HG03558 (cell line): Measurements from ENCODE around the gene SRSF12.
"Not testable (repeated sequence)": the region's sequence is repeated elsewhere in the genome, so short reads cannot be mapped to it uniquely, and the experiment has no call there.

Source experiments
- ATAC-seq: cut with Tn5 transposase; IDR thresholded peaks from one replicate; pipeline ENCODE4 v1.9.1; 2021; ENCODE audit warnings: moderate number of reproducible peaks; ENCODE audit not compliant: unreplicated experiment; ENCODE audit errors: extremely low read depth

Gene SRSF12

DNA sequence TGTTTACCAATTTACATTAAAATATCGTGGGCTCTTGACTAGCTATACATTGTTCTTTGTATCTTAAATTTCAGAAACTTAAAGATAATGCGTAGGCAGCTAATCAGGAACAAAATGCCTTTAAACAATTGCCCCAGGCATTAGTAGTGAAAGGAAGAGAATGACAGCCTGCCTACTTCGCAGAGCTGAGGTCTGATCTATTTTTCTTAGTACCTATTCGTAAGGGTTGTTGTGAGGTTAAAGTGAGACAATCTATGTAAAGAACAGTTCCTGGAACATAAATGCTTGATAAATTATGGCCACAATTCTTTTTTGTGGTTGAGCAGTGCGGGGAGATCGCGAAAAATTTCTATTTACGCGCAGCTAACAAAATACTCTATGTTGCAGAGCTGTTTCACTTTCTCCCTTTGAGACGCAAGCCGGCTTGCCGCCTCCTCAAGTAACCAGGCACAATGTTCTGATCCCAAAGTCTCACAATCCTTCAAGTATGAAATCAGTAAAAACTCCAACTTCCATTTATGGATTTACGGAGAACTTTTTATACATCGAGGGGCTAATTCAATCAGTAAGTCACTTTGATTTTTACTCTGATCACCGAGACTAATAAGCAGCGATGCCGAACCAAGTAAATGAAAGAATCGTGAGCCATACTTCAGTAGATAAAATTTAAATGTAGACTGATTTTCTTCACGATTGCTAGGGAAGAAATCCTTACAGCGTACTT lies 38.2 kb downstream of the SRSF12 start:
- no peak for ATAC-seq

DNA sequence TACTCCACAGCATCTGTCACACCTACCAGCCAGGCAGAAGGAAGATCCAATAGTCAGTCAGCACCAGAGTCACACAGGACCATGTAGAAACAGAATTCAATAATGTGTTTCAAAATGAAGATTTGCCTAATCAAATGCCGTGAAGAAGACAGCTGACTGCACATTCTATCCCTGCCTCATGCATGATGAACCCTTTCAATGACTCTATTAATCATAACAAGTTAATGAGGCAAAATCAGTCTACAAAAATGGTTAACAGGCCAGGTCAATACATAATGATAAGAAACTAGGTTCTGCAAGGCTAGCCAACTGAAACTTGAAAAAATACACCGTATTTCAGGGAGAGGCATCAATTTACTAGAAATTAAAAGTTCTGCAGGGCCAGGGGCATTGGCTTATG lies 44.0 kb downstream of the SRSF12 start:
- ATAC-seq, result no peak

DNA sequence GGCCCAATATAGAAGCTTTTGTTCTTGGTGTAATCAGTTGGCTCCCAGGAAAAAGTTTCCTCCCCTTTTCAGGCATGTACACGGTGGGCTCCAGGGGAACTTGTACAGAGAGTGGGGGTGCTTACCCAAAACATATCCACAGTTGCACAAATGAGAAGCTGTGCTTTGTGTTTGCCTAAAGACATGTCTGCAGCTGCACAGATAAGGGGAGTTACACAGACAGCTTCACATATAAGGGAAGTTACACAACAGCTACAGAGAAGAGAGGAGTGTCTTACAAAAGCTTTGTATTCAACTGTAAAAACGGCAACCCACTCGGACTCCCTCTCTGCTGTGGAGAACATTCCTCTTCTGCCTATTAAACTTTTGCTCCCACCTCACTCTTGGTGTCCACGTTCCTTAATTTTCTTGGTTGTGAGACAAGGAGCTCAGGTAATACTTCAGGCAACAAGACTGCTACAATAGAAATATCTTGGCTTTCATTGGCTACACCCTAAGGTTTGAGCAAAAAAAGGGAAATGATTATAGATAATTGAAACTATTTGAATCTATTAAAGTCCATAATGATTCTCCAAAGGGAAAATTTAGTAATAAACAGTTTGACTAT lies 44.8 kb downstream of the SRSF12 start:
- no peak for ATAC-seq

DNA sequence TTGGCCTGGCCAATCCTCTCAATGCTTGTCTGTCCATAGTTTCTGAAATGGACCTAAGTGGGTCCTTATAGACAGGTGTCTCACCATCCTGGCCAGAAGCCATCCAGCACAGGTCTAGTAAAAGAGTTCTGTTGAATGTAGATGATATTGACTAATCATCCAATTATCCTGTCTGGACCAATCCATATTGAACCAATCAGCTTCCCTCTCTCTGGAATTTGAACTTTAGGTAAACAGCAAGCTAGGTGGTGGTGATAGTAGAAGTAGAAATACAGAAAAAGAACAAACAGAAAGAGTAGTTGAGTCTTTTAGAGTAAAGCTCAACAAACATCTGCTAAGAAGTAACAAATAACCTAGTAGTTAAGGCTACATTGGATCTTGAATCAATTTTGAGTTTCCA lies 46.8 kb downstream of the SRSF12 start:
- no peak for ATAC-seq

DNA sequence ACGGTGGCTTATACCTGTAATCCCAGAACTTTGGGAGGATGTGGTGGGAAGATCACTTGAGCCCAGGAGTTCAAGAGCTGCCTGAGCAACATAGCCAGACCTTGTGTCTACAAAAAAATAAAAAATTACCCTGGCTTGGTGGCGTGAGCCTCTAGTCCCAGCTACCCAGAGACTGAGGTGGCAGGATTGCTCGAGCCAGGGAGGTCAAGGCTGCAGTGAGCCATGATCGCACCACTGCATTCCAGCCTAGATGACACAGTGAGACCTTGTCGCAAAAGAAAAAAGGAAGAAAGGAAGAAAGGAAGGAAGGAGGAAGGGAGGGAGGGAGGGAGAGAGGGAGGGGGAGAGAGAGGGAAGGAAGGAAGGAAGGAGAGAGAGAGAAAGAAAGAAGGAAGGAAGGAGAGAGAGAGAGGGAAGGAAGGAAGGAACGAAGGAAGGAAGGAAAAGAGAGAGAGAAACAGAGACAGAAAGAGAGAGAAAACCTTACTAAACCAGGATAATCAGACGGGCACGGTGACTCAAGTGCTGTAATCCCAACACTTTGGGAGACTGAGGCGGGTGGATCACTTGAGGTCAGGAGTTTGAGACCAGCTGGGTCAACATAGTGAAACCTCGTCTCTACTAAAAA lies 48.2 kb downstream of the SRSF12 start:
- no peak for ATAC-seq

DNA sequence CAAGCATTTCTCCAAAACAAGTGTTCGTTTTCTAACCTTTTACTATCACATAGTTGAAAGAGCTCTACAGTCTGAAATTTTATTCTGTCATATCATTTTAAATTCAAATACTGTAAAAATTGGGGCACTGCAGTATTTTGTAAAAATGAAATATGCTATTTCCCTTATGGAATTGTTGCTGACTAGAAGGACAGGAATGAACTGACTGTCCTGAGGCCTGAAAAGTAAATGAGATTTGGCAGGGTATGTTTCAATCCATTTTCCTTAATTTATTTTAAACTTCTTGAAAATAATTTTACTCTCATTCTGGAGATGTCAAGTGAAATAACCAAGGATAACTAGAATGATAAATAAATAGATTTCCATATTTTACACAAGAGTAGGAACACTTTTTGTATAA lies 49.2 kb downstream of the SRSF12 start:
- ATAC-seq, result no peak

DNA sequence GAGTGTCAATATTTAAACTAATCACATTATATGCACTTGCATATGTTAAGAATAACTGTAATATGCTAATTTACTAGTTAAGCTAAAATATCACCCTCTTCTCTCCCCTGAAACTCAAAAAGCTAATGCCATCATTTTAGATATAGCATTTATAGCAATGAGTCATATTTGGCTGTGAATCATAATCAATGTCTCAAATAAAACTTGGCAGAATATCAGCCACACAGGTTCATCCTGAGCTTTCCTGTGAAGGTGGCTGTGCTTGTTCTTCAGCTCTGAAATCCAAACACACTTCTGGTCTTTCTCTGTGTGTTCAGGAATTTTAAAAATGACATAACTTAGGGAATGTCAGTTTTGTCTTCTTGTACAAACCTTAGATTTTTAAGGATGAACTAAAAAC lies 50.1 kb downstream of the SRSF12 start:
- ATAC-seq, result no peak

DNA sequence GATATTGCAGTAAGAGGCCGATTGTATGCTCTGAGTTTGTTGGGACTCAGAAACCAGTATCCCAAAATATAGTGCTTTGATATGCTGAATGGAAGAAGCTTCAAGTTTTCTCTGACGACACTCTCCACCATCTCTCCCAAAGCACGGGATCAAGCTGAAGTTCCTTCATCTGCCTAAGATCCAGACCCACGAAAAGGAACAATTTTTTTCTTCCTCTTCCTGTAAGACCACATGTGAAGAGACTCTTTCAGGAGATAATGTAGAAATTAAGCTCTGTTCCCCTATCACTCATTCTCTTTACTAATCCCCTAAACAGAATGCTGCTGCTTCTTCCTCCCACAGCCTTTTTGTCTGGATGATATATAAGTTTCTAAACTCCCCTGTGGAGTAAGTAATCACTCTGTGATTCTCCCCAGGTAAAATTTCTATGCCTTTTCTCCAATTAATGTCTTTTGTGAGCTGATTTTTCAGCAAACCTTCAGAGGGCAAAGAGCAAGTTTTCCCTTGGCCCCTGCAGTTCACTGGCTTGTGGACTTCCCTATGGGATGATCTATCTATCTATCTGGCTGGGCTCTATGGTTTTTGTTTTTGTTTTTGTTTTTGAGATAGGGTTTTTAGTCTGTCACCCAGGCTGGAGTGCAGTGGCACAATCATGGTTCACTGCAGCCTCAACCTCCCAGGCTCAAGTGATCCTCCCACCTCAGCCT lies 50.8 kb downstream of the SRSF12 start:
- no peak for ATAC-seq

DNA sequence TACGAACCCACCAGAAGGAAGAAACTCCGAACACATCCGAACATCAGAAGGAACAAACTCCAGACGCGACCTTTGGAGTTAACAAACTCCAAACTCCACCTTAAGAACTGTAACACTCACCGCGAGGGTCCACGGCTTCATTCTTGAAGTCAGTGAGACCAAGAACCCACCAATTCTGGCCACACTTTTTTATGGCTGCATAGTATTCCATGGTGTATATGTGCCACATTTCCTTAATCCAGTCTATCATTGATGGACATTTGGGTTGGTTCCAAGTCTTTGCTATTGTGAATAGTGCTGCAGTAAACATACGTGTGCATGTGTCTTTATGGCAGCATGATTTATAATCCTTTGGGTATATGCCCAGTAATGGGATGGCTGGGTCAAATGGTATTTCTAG lies 51.8 kb downstream of the SRSF12 start:
- ATAC-seq, result not testable (repeated sequence)

DNA sequence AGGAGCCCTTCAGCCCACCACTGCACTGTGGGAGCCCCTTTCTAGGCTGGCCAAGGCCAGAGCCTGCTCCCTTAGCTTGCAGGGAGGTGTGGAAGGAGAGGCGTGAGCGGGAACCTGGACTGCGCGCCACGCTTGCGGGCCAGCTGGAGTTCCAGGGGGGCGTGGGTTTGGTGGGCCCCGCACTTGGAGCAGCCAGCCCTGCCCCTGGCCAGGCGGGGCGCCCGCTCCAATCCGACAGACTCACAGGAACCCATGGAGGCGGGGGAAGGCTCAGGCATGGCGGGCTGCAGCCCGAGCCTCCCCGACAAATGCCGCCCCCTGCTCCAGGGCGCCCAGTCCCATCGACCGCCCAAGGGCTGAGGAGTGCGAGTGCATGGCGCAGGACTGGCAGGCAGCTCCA lies 52.9 kb downstream of the SRSF12 start:
- ATAC-seq, result not testable (repeated sequence)

DNA sequence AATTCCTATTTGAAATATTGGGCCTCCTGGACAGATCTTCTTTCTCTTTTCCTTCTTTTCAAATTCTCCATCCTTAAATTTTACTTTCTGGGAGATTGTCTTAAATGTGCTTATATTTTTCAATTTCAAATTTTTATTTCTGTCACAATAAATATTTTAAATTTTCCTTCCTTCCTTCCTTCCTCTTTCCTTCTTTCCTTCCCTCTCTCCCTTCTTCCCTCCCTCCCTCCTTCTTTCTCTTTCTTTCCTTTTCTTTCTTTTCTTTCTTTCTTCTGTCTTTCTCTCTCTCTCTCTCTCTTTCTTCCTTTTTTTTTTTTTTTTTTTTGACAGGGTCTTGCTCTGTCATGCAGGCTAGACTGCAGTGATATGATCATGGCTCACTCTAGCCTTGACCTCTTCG lies 54.0 kb downstream of the SRSF12 start:
- no peak for ATAC-seq

DNA sequence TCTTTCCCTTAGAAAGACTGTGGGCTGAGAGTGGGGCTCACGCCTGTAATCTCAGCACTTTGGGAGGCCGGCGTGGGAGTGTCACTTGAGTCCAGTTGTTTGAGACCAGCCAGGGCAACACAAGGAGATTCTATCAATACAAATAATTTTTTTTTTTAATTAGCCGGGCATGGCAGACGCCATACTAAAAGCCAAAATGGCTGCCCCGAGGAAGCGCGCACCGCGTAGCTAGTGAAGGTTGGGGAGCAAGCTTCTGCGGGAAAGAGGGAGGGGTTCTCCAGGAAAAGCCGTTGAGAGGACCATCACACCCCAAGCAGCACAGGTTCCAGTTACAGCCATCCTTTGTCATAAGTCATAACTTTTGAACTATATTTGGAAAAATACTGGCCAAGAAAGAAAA lies 58.6 kb downstream of the SRSF12 start:
- no peak for ATAC-seq

DNA sequence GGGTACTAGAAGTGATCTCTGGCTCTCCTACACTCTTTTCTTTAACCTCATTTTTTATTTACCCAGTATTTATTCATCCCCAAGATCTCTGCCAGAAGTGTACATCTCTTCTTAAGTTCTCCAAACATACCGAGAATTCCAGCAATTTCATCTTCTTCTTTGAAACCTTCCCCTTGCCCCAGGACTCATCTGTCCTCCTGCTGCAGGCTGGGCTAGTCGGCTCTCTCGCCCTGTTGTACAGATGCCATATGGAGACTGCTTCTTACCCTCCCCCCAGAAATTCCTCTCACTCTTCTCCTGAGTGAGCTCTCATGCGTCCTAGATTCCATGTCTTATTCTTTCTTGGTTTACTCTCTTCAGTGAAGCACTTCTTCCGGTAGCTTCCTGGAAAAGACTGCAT lies 59.2 kb downstream of the SRSF12 start:
- ATAC-seq, result no peak

DNA sequence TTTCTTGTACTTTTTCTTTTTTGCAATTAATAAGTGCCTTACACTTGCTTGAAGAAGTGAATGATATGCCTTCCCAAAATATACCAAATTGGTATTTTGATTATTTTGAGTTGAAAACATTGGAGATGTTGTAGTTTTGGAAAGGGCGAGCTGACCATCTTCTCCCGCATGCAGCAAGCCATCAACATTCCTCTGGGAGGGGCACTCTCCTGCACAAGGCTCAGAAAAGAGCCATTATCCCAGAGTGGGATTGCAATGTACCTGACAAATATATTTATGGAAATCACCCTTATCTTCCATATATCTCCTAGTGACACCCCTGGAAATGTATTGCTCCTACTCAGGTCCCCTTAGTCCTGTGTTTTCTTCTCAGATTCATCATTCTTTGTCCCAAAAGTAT lies 60.1 kb downstream of the SRSF12 start:
- ATAC-seq, result no peak

DNA sequence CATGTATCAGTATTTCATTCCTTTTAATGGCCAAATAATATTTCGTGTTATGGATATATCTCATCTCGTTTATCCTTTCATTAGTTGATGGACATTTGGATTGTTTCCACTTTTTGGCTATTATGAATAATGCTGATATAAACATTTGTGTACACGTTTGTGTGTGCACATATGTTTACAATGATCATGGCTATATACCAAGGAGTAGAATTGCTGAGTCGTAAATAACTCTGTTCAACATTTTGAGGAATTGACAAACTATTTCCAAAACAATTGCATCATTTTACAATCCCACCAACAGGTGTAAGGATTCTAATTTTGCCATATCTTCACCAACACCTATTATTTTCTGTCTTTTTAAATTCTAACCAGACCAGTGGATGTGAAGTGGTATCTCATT lies 63.7 kb downstream of the SRSF12 start:
- ATAC-seq, result no peak

DNA sequence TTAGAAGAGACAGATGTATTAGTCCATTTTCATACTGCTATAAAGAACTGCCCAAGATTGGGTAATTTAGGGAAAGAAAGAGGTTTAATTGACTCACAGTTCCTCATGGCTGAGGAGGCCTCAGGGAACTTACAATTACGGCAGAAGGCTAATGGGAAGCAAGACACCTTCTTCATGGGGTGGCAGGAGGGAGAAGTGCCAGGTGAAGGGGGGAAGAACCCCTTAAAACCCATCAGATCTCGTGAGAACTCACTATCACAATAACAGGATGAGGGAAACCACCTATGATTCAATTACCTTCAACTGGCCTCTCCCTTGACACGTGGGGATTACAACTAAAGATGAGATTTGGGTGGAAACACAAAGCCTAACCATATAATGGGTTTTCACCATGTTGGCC lies 66.2 kb downstream of the SRSF12 start:
- ATAC-seq, result no peak

DNA sequence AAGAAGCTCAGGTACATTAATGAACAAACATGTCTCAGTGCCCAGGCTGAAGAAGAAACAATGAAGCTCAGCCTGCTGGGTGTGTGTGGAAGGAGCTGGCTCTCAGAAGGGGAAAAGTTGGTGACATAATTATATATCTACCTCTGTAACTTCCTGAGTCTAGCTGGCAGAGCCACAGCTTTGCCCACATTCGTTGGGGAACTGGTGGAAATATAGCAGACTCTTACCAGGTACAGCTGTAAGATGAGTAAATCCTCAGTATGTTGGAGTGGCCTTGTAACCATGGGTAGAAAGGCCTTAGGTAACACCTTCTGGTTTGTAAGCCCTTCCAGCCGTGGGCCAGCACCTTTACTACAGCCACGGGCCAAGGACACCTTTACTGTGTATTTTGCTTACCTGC lies 67.2 kb downstream of the SRSF12 start:
- ATAC-seq, result no peak

DNA sequence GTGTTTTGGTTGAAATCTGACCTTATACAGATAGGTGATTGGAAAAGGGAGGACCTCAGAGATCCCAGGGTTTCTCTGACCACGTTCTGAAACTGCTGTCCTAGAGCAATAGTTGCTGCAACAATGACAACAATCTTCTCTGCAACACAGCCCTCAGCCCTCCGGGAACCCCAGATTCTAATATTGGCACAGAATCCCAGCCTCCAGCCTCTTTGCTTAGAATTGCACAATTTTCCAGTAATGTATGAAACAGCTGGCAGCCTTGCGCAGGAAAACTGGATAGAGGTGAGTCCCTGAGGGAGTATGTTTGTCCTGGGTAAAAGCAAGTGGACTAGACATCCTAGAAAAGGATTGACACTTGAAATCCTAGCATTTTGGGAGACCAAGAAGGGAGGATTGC lies 67.7 kb downstream of the SRSF12 start:
- ATAC-seq, result no peak

DNA sequence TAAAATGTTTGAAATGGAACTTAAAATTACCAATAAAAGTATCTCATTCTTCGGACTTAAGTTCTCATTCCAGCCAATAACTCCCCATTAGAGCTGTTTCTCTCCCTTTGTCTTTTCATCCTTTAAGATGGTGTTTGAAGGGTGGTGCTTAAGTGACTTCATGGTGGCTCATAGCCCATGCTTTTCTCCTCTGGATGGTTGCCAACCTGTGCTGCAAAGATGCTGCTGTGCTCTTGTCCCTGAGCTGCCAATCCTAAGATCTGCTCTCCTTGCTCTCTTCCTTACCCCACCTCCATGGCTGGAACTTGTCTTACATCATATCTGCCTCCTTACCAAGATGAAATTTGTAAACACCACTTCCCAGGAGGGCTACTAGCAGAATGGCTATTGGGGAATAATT lies 68.9 kb downstream of the SRSF12 start:
- ATAC-seq, result no peak

DNA sequence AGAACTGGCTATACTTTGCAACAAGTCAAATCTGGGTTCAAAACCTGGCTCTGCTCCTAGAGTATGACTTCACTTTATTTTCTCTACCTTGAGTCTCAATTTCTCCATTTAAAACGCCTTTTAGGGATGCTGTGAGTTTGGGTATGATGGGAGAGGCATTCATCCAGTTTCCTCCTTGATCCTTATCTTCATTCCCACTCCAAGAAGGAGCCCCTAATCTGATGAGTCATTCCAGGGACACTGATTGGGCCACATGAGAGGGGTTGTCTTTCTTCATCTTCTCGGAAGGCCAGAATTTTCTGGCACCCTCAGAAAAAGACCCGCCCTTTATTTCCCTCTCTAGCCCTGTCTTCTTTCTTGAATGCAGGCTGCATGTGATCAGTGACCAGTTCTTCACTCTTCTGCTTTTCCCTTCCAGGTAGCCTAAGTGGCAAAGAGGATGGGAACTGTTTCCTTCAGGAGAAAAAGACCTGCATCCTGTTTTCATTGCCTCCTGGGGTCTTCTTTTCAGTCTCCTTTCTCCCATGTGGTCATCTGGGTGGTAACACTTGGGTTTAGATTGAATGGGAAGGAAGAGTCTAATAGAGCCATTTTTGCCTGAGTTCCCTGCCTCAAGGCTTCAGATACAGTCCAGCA lies 69.5 kb downstream of the SRSF12 start:
- ATAC-seq, result no peak

DNA sequence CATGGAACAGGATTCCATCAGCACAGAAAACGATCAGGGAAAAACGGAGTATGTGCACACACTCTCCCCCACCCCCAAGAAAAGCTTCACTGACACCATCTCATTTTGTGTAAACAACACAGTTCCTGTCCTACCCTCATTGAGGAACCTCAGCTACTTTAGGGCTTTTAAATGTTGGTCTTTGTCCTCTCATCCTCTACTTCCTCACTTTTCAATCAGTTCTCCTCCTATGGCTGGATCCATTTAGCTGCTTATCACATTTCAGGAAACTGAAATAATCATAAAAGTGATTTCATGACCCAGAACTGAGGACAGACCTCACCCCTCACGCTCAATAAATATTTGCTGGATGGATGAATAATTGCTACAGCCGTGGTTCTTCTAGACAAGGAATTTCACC lies 70.4 kb downstream of the SRSF12 start:
- no peak for ATAC-seq
